ENCODE data around the gene PCDHB9. TPM values are rescaled to one million over a fixed set of nuclear protein-coding genes. Genes with fewer than 3 reads are reported as not detected.
"Not testable (repeated sequence)": the region's sequence is repeated elsewhere in the genome, so short reads cannot be mapped to it uniquely, and the experiment has no call there.

The PCDHB9 gene
- total and polyA plus RNA-seq, 8 donors, result 1.3 to 5.1 (median 4.1) TPM

- no peak for TF ChIP-seq CTCF (IDR thresholded peaks at IDR 0.05)
- no peaks in the 10 kb centered on the region for H3K4me1 ChIP-seq
- peaks cover 0 to 72% of the 10 kb centered on the region in 2 donors for H3K9me3 ChIP-seq
- intact Hi-C loops (cut with DNase I), result no loop called here
- no peak overlapping the region for H3K4me3 ChIP-seq
- no peak for ATAC-seq
- no peaks in the 10 kb centered on the region for H3K36me3 ChIP-seq
- no peak overlapping the region for H3K27ac ChIP-seq
- H3K27me3 ChIP-seq, result peaks cover 0 to 24% of the 10 kb centered on the region in 2 donors
- no peak for DNase-seq
These were observed 36.0 kb upstream of the PCDHB9 start for GRCh38 chr5:141150993-141151325.

- DNase-seq; H3K36me3 ChIP-seq; H3K27ac ChIP-seq; ATAC-seq; H3K4me3 ChIP-seq; H3K4me1 ChIP-seq; intact Hi-C loops (cut with DNase I): not testable (repeated sequence)
- Histone ChIP-seq H3K9me3 (peaks cover 0 to 79% of the 10 kb centered on the region in 2 donors), H3K27me3 (peaks cover 0 to 31% of the 10 kb centered on the region in 2 donors)
These were observed 35.3 kb upstream of the PCDHB9 start for GRCh38 chr5:141151632-141152031.

- H3K9me3 ChIP-seq, result peaks cover 0 to 83% of the 10 kb centered on the region in 2 donors
- H3K27me3 ChIP-seq, result peaks cover 0 to 36% of the 10 kb centered on the region in 2 donors
- H3K4me1 ChIP-seq; H3K4me3 ChIP-seq; DNase-seq; intact Hi-C loops (cut with DNase I); H3K27ac ChIP-seq; H3K36me3 ChIP-seq; ATAC-seq: not testable (repeated sequence)
These were observed 34.9 kb upstream of the PCDHB9 start for GRCh38 chr5:141152096-141152495.

GRCh38 chr5:141155540-141156374 lies 31.2 kb upstream of the PCDHB9 start:
- H3K4me1 ChIP-seq, result no peaks in the 10 kb centered on the region
- intact Hi-C loops (cut with DNase I), result no loop called here
- DNase-seq (no peak), ATAC-seq (no peak)
- peaks cover 0 to 83% of the 10 kb centered on the region in 2 donors for H3K9me3 ChIP-seq
- H3K27me3 ChIP-seq, result peaks cover 3 to 53% of the 10 kb centered on the region in 2 donors
- H3K4me3 ChIP-seq, result no peak overlapping the region
- TF ChIP-seq CTCF (IDR thresholded peaks at IDR 0.05), result no peak
- no peaks in the 10 kb centered on the region for H3K36me3 ChIP-seq
- no peak overlapping the region for H3K27ac ChIP-seq

- H3K36me3 ChIP-seq; ATAC-seq; H3K4me1 ChIP-seq; H3K4me3 ChIP-seq; H3K27ac ChIP-seq; DNase-seq; intact Hi-C loops (cut with DNase I): not testable (repeated sequence)
- peaks cover 3 to 40% of the 10 kb centered on the region in 2 donors for H3K27me3 ChIP-seq
- peaks cover 0 to 70% of the 10 kb centered on the region in 2 donors for H3K9me3 ChIP-seq
These were observed 29.6 kb upstream of the PCDHB9 start for GRCh38 chr5:141157356-141157755.

- peaks cover 3 to 38% of the 10 kb centered on the region in 2 donors for H3K27me3 ChIP-seq
- ATAC-seq; H3K4me3 ChIP-seq; intact Hi-C loops (cut with DNase I); H3K4me1 ChIP-seq; H3K36me3 ChIP-seq; H3K27ac ChIP-seq; DNase-seq: not testable (repeated sequence)
- peaks cover 0 to 70% of the 10 kb centered on the region in 2 donors for H3K9me3 ChIP-seq
These were observed 29.1 kb upstream of the PCDHB9 start for GRCh38 chr5:141157901-141158300.

- Histone ChIP-seq H3K4me1 (no peaks in the 10 kb centered on the region), H3K27ac (no peak within 1 kb of the TSS), H3K27me3 (peaks cover 0 to 44% of the 10 kb centered on the region in 2 donors), H3K4me3 (no peak within 1 kb of the TSS), H3K36me3 (no peaks in the 10 kb centered on the region), H3K9me3 (peaks cover 0 to 52% of the 10 kb centered on the region in 2 donors)
- intact Hi-C loops (cut with DNase I), result no loop called here
- DNase-seq (peak in 2 of 4 donors; percentile 18 to 47), ATAC-seq (no peak)
- peak in 1 of 2 donors; percentile 22 for TF ChIP-seq CTCF (IDR thresholded peaks at IDR 0.05)
These were observed 14.4 kb upstream of the PCDHB9 start, which contains the start of gene PCDHB7 for GRCh38 chr5:141172381-141173204. TSS of gene PCDHB7 (plus strand) at chr5:141172644. CDS start at chr5:141172836, 192 bp downstream.

- H3K36me3 ChIP-seq; intact Hi-C loops (cut with DNase I); H3K4me3 ChIP-seq; H3K4me1 ChIP-seq; H3K27ac ChIP-seq; ATAC-seq: not testable (repeated sequence)
- Histone ChIP-seq H3K9me3 (peaks cover 0 to 58% of the 10 kb centered on the region in 2 donors), H3K27me3 (peaks cover 0 to 53% of the 10 kb centered on the region in 2 donors)
- peak in 1 of 4 donors; percentile 77 for DNase-seq
These were observed 12.5 kb upstream of the PCDHB9 start for GRCh38 chr5:141174291-141175104.
